Panc1 (cell line): ENCODE measurements around the gene DNAJC5G.

Source experiments
- POLR2AphosphoS5 ChIP-seq: IDR thresholded peaks from 2 replicates; pipeline ENCODE4 v1.6.1; 2012; ENCODE audit warnings: mild to moderate bottlenecking, low read depth, low read length, moderate library complexity
- SIN3A ChIP-seq: IDR thresholded peaks from 2 replicates; pipeline ENCODE4 v1.6.1; 2012; ENCODE audit warnings: low read depth, mild to moderate bottlenecking, low read length, moderate library complexity, borderline replicate concordance; ENCODE audit not compliant: insufficient read depth
- TCF7L2 ChIP-seq: IDR thresholded peaks from 2 replicates; pipeline ENCODE4 v1.6.1; 2011; ENCODE audit warnings: mild to moderate bottlenecking, low read depth, low read length, inconsistent platforms
- TF ChIP-seq, protein P1 (sequence below): fragments of 450-650 bp; IDR thresholded peaks from 2 replicates; pipeline ENCODE4 v1.5.1; 2017; ENCODE audit warnings: mild to moderate bottlenecking
- TF ChIP-seq, protein P2 (sequence below), 2 experiments: IDR thresholded peaks; 2 replicates each; pipeline ENCODE4 v1.6.1; 2011 to 2012; ENCODE audit warnings: low read depth in 2 of 2, control low read depth in 1 of 2, low read length in 1 of 2, mild to moderate bottlenecking in 1 of 2, moderate library complexity in 1 of 2; ENCODE audit not compliant: insufficient read depth in 1 of 2

DNA sequence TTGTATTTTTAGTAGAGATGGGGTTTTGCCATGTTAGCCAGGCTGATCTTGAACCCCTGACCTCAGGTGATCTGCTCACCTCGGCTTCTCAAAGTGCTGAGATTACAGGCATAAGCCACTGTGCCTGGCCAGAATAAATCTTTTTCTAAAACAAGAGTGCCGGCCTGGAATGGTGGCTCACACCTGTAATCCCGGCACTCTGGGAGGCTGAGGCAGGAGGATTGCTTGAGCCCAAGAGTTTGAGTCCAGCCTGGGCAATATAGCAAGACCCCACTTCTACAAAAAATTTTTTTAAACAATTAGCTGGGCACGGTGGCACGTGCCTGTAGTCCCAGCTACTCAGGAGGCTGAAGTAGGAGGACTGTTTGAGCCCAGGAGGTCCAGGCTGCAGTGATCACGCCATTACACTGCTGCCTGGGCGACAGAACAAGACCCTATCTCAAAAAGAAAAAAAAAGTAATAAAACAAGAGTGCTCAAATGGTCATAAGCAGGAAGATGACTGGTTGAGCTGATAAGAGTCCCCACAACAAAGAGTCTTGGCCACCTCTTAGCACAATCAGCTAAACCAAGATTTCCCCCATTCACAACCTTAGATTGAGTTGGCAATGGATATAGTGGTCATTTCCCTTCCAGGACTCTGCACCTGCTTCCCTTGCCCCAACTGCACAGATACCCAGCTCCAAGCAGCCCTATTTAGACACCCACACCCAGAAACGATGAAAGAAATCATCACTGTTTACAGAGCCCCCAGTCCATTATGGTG, 38.8 kb downstream of the DNAJC5G start:
- TF ChIP-seq, protein P1, sequence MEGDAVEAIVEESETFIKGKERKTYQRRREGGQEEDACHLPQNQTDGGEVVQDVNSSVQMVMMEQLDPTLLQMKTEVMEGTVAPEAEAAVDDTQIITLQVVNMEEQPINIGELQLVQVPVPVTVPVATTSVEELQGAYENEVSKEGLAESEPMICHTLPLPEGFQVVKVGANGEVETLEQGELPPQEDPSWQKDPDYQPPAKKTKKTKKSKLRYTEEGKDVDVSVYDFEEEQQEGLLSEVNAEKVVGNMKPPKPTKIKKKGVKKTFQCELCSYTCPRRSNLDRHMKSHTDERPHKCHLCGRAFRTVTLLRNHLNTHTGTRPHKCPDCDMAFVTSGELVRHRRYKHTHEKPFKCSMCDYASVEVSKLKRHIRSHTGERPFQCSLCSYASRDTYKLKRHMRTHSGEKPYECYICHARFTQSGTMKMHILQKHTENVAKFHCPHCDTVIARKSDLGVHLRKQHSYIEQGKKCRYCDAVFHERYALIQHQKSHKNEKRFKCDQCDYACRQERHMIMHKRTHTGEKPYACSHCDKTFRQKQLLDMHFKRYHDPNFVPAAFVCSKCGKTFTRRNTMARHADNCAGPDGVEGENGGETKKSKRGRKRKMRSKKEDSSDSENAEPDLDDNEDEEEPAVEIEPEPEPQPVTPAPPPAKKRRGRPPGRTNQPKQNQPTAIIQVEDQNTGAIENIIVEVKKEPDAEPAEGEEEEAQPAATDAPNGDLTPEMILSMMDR, result no peak
- TF ChIP-seq SIN3A, result no peak
- TF ChIP-seq POLR2AphosphoS5, result no peak
- TF ChIP-seq, protein P2, sequence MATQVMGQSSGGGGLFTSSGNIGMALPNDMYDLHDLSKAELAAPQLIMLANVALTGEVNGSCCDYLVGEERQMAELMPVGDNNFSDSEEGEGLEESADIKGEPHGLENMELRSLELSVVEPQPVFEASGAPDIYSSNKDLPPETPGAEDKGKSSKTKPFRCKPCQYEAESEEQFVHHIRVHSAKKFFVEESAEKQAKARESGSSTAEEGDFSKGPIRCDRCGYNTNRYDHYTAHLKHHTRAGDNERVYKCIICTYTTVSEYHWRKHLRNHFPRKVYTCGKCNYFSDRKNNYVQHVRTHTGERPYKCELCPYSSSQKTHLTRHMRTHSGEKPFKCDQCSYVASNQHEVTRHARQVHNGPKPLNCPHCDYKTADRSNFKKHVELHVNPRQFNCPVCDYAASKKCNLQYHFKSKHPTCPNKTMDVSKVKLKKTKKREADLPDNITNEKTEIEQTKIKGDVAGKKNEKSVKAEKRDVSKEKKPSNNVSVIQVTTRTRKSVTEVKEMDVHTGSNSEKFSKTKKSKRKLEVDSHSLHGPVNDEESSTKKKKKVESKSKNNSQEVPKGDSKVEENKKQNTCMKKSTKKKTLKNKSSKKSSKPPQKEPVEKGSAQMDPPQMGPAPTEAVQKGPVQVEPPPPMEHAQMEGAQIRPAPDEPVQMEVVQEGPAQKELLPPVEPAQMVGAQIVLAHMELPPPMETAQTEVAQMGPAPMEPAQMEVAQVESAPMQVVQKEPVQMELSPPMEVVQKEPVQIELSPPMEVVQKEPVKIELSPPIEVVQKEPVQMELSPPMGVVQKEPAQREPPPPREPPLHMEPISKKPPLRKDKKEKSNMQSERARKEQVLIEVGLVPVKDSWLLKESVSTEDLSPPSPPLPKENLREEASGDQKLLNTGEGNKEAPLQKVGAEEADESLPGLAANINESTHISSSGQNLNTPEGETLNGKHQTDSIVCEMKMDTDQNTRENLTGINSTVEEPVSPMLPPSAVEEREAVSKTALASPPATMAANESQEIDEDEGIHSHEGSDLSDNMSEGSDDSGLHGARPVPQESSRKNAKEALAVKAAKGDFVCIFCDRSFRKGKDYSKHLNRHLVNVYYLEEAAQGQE (IDR thresholded peaks at IDR 0.05; ENCODE audit: insufficient read depth in 1 of 2, low read depth in 2 of 2, low read length in 1 of 2), result no peak
- no peak for TF ChIP-seq TCF7L2
